Erythroblast (primary cell): ENCODE measurements around the gene ISCA2.
"Not testable (repeated sequence)": the region's sequence is repeated elsewhere in the genome, so short reads cannot be mapped to it uniquely, and the experiment has no call there.

ENCODE experiments used
- DNase-seq, 2 experiments: peaks; one replicate each; lab custom pipeline; 2025; lab: John Stamatoyannopoulos, UW
- GATA1 ChIP-seq: IDR thresholded peaks from 2 replicates; pipeline ENCODE4 v1.6.1; 2011; ENCODE audit warnings: low read depth, mild to moderate bottlenecking, control low read depth, low read length, moderate library complexity
- POLR2A ChIP-seq: IDR thresholded peaks from 2 replicates; pipeline ENCODE4 v1.6.1; 2011; ENCODE audit warnings: mild to moderate bottlenecking, low read length

Gene ISCA2

GRCh38 chr14:74532246-74532645, 38.7 kb downstream of the ISCA2 start:
- TF ChIP-seq POLR2A: no peak
- TF ChIP-seq GATA1: no peak
- DNase-seq: no peak

GRCh38 chr14:74533576-74533975, 40.0 kb downstream of the ISCA2 start:
- no peak for TF ChIP-seq GATA1
- TF ChIP-seq POLR2A: no peak
- DNase-seq: no peak

GRCh38 chr14:74535756-74536325, 42.3 kb downstream of the ISCA2 start:
- TF ChIP-seq GATA1 (no peak), POLR2A (no peak)

GRCh38 chr14:74536336-74536735, 42.8 kb downstream of the ISCA2 start:
- DNase-seq: not testable (repeated sequence)

More at GRCh38 chr14:74535756-74536325, 42.3 kb downstream of the ISCA2 start:
- DNase-seq: no peak

GRCh38 chr14:74538411-74539391, 45.1 kb downstream of the ISCA2 start:
- TF ChIP-seq POLR2A: no peak
- TF ChIP-seq GATA1: no peak
- DNase-seq: no peak

- TF ChIP-seq GATA1 (no peak), POLR2A (no peak)
- DNase-seq: no peak
Observed at GRCh38 chr14:74539503-74539902, 45.9 kb downstream of the ISCA2 start.

GRCh38 chr14:74541225-74541624, 47.7 kb downstream of the ISCA2 start:
- no peak for DNase-seq
- TF ChIP-seq GATA1: no peak
- no peak for TF ChIP-seq POLR2A

GRCh38 chr14:74542056-74542685, 48.6 kb downstream of the ISCA2 start:
- TF ChIP-seq GATA1: no peak
- no peak for TF ChIP-seq POLR2A
- DNase-seq: no peak

GRCh38 chr14:74543771-74544438, 50.3 kb downstream of the ISCA2 start:
- TF ChIP-seq GATA1 (no peak), POLR2A (no peak)
- DNase-seq: no peak

- no peak for DNase-seq
- TF ChIP-seq GATA1 (no peak), POLR2A (no peak)
Observed at GRCh38 chr14:74545386-74545785, 51.8 kb downstream of the ISCA2 start.

GRCh38 chr14:74546416-74546815, 52.9 kb downstream of the ISCA2 start:
- DNase-seq: no peak
- TF ChIP-seq POLR2A: no peak
- TF ChIP-seq GATA1: no peak
